Measurements from ENCODE around the gene B3GNT5.

The B3GNT5 gene

GRCh38 chr3:183275937-183276336 lies 22.9 kb downstream of the B3GNT5 start:
- in situ Hi-C loops (cut with HindIII; ENCODE audit: low sequenced_read_pairs), result no loop called here
- TF ChIP-seq CTCF (IDR thresholded peaks at IDR 0.05; ENCODE audit: low read depth, low read length), result no peak
- H3K4me3 ChIP-seq (ENCODE audit: low read depth, low read length), result no peak overlapping the region
- DNase-seq (ENCODE audit: low read depth, low spot score), result no peak

GRCh38 chr3:183277260-183277659 lies 24.2 kb downstream of the B3GNT5 start:
- in situ Hi-C loops (cut with HindIII; ENCODE audit: low sequenced_read_pairs), result no loop called here
- no peak for TF ChIP-seq CTCF (IDR thresholded peaks at IDR 0.05; ENCODE audit: low read depth, low read length)
- no peak for DNase-seq (ENCODE audit: low read depth, low spot score)
- no peak overlapping the region for H3K4me3 ChIP-seq (ENCODE audit: low read depth, low read length)

GRCh38 chr3:183278479-183279088 lies 25.5 kb downstream of the B3GNT5 start:
- no peak overlapping the region for H3K4me3 ChIP-seq (ENCODE audit: low read depth, low read length)
- no peak for TF ChIP-seq CTCF (IDR thresholded peaks at IDR 0.05; ENCODE audit: low read depth, low read length)
- DNase-seq (ENCODE audit: low read depth, low spot score), result peak; percentile 51
- in situ Hi-C loops (cut with HindIII; ENCODE audit: low sequenced_read_pairs), result no loop called here

- H3K4me3 ChIP-seq (ENCODE audit: low read depth, low read length), result no peak overlapping the region
- TF ChIP-seq CTCF (IDR thresholded peaks at IDR 0.05; ENCODE audit: low read depth, low read length), result no peak
- in situ Hi-C loops (cut with HindIII; ENCODE audit: low sequenced_read_pairs), result no loop called here
- no peak for DNase-seq (ENCODE audit: low read depth, low spot score)
Observed at GRCh38 chr3:183279371-183279770, 26.3 kb downstream of the B3GNT5 start.

GRCh38 chr3:183281126-183281797 lies 28.2 kb downstream of the B3GNT5 start:
- in situ Hi-C loops (cut with HindIII; ENCODE audit: low sequenced_read_pairs), result no loop called here
- DNase-seq (ENCODE audit: low read depth, low spot score), result peak; percentile 73

GRCh38 chr3:183283886-183284285 lies 30.8 kb downstream of the B3GNT5 start:
- in situ Hi-C loops (cut with HindIII; ENCODE audit: low sequenced_read_pairs), result no loop called here
- no peak for TF ChIP-seq CTCF (IDR thresholded peaks at IDR 0.05; ENCODE audit: low read depth, low read length)
- H3K4me3 ChIP-seq (ENCODE audit: low read depth, low read length), result no peak overlapping the region
- DNase-seq (ENCODE audit: low read depth, low spot score), result no peak

More at GRCh38 chr3:183281126-183281797, 28.2 kb downstream of the B3GNT5 start:
- TF ChIP-seq CTCF (IDR thresholded peaks at IDR 0.05; ENCODE audit: low read depth, low read length), result no peak
- no peak overlapping the region for H3K4me3 ChIP-seq (ENCODE audit: low read depth, low read length)

Data from astrocyte of the spinal cord (primary cell).